GM21381 (cell line): ENCODE data around the gene CLEC16A.
A peak's percentile ranks its signal among the peaks of the same experiment; 100 is the strongest.

ENCODE experiments used
- ATAC-seq: cut with Tn5 transposase; IDR thresholded peaks from one replicate; pipeline ENCODE4 v1.9.1; 2021; ENCODE audit warnings: mild to moderate bottlenecking, moderate library complexity; ENCODE audit not compliant: unreplicated experiment

CLEC16A gene

GRCh38 chr16:11010575-11011221 is 66.3 kb downstream of the CLEC16A start:
- ATAC-seq = no peak

DNA sequence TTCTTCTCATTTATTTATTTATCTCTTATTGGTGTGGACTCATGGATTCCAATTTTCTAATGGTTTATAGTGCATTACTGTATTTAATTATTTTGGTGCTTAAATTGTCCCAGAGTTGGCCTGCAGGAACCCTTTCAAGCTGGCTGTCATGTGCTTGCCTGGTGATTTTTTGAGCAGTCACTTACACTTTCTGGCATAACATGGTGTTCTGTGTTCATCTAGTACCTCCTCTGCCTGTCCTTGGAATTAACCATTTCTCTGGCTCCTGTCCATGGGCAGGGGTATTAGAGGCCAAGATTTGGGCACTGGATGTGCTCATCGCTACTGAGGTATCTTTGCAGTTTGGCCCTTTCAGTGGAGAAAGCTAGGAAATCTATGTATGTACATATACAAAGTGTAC is 67.0 kb downstream of the CLEC16A start:
- no peak for ATAC-seq

- no peak for ATAC-seq
These were observed 68.5 kb downstream of the CLEC16A start for GRCh38 chr16:11012841-11013240.

DNA sequence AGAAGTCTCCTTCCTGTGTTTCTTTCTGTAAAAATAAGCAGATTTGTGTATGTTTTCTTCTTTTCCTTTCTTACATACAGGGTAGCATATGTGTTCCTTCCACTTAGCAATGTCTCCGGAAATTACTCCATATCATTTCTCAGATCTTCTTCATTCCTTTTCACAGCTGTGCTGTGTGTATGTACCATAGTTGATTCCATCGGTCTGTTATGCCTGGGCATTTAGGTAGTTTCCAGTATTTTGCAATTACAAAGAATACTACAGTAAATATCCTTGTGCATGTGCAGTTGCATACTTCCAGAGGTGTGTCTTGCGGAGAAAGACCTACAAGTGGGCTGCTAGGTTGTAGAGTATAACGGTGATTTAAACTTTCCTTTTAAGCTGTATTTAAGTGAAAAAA is 69.8 kb downstream of the CLEC16A start:
- no peak for ATAC-seq

DNA sequence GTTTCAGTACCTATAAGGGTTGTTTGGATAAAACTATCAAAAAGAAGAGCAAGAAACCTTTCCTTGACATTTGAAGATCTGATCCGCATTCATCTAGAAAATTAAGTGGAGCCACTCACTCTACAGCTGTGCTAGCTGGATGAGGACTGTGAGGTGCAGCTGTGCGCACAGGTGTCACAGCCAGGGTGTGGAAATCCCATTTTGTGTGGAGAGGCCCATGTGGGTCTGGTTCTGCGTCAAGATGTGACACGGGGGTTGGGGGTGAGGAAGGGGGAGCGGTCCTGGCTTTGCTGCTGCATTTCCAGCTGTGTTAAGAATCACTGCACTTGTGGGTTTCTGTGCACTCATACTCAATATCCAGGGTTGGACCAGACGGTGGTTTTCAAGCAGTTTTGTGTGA is 70.7 kb downstream of the CLEC16A start:
- ATAC-seq = no peak

DNA sequence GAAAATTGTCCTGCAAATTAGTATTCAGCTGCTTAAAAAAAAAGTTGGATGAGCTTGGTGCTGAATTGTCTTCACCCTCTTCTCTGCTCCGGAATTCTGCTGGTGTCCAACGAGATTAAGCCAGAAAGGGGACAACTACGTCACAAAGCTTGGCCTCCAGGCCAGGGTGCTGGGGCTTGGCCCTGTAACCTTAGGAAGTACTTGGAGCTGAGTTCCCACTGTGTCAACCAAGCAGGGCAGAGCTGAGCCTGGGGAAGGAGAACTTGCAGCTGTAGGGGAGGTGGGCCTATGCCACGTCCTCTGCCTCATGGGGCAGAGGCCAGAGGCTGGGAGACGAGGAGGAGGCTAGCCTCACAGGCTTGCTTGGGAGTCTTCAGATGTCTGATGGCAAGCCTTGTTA is 71.2 kb downstream of the CLEC16A start:
- no peak for ATAC-seq

GRCh38 chr16:11016524-11016988 is 72.2 kb downstream of the CLEC16A start:
- no peak for ATAC-seq

DNA sequence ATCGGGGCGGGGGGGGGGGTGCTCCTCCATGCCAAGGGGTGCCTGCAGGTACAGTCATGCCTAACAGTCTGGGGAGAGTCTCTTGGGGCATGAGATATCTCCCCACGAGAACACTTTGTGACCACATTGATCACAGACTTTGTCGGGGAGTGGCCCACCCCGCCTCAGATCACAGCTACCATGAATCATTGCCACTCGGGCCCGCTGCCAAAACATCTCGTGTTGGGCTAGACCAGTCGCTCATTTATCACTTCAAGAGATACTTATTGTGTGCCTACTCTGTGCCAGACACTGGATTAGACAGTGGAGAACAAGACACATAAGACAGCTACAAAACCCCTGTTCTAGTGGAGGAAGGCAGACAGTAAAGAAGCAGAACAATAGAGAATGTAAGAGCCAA is 72.6 kb downstream of the CLEC16A start:
- no peak for ATAC-seq

- ATAC-seq = no peak
These were observed 73.1 kb downstream of the CLEC16A start for GRCh38 chr16:11017499-11017898.

GRCh38 chr16:11020388-11020787 is 76.0 kb downstream of the CLEC16A start:
- ATAC-seq = no peak

GRCh38 chr16:11020792-11021551 is 76.6 kb downstream of the CLEC16A start:
- ATAC-seq = no peak

GRCh38 chr16:11022002-11022401 is 77.6 kb downstream of the CLEC16A start:
- ATAC-seq = no peak

DNA sequence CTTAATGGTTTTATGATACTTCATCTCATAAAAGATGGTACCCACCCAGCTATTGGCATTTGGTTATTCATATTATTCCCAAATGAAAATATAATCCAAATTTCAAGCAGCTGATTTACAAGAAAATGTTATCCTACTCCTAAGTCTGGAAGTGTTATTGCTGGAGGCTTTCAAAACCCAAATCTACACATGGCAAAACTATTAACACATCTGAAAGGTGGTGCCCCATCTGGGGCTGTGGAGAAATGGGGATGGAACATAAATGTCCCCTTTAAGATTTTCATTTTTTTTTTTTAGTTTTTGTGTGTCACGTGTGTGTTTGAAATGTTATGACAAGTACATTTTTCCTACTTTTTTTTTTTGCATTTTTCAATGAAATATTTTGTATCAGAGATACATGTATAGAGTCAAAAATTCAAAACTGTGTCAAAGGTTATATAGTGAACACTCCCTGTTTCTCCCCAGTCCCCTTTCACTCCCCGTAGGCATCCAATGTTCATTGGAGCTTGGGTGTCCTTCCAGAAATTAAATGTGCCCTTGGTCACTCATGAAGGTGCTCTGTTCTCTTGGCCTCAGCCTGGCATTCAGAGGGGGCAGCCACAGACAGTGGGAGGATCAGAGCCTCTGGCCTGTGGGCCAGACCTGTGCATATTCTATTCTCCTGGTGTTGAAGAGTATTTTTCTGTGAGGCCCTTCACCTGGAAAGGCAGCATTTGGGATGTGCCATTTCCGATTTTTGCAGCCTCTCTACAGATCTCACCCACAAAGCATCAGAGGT is 79.1 kb downstream of the CLEC16A start:
- no peak for ATAC-seq

DNA sequence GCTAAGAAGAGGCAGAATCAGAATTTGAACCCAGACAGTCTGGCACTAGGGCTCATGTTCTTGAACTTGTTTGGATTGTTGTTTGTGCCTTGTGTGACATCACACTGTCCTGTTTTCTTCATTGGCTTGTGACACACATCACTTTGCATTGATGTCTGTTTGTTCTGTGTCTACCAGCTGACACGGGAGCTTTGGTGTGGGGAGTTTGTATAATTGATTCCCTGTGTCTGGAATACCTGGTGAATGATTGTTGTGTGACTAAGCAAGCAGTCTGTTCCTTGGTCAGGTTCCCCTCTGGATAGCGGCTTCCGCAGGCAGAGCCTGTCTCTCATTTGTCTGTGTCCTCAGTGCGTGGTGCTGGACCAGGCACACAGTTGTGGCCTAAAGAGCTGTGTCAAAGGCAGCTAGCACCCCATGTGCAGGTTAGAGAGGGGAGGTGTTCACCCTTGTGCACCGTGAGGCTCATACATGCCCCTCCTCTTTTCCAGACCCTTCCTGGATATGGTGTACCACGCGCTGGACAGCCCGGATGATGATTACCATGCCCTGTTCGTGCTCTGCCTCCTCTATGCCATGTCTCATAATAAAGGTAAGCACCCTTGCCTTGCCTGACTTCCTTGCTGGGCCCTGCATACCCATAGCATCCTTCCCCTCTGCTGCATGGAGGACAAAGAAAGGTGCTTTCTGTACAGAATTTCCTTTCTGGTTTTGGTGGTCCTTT is 80.1 kb downstream of the CLEC16A start:
- ATAC-seq = peak; percentile 36

DNA sequence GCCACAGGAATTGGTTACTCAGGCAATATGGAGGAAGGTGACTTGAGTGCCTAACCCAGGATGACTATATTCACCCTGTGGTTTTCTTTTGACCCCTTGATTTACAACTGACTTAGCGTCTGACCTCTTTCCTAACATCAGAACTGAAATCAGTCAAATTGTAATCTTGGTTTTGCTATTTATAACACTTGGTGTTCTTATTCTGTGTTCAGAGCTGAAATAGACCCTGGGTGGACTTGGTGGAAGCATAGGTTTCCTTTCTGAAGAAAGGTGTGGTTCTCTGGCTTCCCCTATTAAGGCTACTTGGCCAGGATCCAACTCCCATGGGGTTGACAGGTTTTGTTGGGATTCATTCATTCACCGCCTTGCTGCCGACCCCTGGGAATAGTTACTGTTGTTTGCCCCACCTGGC is 80.8 kb downstream of the CLEC16A start:
- ATAC-seq = peak; percentile 81

GRCh38 chr16:11029948-11030347 is 85.6 kb downstream of the CLEC16A start:
- no peak for ATAC-seq

DNA sequence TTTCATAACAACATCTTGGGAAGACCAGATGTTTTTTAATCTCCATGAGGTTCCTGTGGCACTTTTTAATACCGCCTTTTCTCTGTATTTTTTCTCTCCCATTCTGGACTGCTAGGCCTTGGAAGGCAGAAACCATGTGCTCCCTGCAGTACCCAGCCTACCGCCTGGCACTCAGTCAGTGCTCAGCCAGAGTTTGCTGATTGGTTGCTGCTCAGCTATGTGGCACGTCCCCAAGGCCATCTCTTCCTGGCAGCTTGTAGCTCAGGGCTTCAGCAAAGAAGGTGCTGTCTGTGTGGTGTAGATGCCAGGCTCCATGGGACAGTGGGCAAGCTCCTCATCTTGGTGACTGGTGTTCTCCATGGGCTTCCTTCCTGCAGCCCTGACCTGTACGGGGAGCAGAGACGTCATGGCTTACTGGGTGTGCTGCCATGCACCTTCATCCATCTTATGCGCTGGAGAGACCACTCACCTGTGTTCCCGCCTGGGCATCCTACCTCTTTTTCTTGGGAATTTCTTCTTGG is 86.7 kb downstream of the CLEC16A start:
- ATAC-seq = no peak

DNA sequence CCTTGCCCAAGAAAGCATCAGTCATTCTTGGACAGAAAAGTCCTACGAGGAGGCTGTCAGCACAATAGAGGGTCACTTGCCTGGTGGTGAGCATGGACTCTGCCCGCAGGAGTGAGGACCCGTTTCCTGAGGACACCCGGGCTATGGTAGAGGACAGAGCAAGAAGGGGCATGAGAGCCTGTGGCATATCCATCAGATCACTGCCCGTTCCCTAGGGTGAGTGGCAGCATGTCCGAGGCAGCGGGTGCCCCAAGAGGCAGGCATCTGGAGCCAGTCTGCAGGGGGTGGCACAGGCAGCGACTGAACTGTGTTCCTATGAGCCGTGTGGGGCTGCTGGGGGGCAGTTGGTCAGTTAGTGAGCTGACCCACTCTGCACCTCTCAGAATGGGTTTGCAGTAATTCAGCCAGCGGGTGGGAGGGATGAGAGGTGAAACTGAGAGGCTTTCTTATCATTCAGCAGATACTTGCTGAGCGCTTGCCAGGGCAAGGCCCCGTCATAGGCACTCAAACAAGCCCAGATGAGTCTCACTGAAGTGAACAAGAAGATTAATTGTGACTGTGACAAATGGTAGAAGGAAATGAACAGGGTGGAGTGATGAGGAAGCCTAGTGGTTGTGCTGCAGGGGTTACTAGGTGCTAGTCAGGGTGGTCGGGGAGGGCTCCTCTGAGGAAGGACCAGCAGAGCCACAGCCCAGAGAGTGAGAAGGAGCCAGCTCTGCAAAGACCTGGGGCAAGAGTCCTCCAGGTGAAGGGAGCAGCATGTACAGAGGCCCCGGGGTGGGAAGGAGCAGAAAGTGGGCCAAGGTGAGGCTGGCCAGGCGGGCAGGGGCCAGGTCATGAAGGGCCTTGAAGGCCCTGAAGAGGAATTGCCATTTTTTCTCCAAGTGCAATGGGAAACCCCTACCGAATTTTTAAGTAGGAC is 87.9 kb downstream of the CLEC16A start:
- no peak for ATAC-seq

DNA sequence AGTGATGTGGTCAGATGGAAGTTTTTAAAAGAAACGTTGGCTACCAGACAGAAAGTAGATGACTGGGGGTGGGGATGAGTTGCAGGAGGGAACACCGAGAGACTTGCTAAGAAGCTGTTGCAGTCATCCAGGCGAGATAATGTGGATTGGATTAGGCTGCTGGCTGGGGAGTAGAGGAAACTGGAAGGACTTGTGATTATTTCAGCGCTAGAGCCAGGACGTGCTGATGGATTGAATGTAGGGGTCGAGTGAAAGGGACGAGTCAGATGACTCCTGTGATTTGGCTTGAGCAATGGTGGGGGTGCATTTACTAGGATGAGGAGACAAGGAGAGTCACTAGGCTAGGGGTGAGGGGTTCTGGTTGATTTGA is 88.5 kb downstream of the CLEC16A start:
- no peak for ATAC-seq
